GM19238 (cell line): ENCODE results near the gene SGMS1.
"Not testable (repeated sequence)": the region's sequence is repeated elsewhere in the genome, so short reads cannot be mapped to it uniquely, and the experiment has no call there.

Experiments used
- DNase-seq: peaks from one replicate; pipeline ENCODE4 v3.0.0; 2011; ENCODE audit warnings: low spot score; ENCODE audit not compliant: insufficient read length

Gene SGMS1

GRCh38 chr10:50379616-50380015 lies 244.1 kb downstream of the SGMS1 start:
- DNase-seq = no peak

GRCh38 chr10:50375745-50376144 lies 248.0 kb downstream of the SGMS1 start:
- DNase-seq = no peak

GRCh38 chr10:50375051-50375452 lies 248.7 kb downstream of the SGMS1 start:
- no peak for DNase-seq

GRCh38 chr10:50373821-50374501 lies 249.8 kb downstream of the SGMS1 start:
- no peak for DNase-seq

DNA sequence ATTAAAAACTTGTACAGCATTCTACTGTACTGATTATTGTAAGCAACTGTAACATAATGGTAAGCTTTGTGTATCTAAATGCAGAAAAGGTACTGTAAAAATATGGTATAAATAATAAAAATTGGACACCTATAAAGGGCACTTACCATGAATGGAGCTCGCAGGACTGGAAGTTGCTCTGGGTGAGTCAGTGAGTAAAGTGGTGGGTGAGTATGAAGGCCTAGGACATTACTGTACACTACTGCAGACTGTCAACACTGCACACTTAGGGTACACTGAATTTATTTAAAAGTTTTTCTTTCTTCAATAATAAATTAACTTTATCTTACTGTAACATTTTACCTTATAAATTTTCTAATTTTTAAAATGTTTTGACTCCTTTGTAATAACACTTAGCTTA lies 253.8 kb downstream of the SGMS1 start:
- no peak for DNase-seq

GRCh38 chr10:50367732-50368131 lies 256.0 kb downstream of the SGMS1 start:
- no peak for DNase-seq

DNA sequence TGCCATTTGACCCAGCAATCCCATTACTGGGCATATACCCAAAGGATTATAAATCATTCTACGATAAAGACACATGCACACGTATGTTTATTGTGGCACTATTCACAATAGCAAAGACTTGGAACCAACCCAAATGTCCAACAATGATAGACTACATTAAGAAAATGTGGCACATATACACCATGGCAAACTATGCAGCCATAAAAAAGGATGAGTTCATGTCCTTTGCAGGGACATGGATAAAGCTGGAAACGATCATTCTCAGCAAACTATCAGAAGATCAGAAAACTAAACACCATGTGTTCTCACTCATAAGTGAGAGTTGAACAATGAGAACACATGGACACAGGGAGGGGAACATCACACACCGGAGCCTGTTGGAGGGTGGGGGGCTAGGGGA lies 257.3 kb downstream of the SGMS1 start:
- DNase-seq = not testable (repeated sequence)

DNA sequence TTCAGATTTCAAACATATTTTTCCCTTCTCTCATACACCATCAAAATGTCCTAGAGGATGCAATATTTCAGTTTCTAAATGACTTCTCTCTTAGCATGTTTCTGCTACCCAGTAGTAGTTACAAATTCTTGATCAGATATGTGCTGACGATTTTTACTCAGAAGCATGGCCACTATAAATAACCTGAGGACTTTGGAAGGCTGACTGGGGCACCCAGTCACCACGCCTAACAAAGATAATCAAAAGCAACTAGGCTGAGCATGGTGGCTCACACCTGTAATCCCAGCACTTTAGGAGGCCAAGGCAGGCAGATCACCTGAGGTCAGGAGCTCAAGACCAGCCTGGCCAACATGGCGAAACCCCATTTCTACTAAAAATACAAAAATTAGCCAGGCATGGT lies 259.0 kb downstream of the SGMS1 start:
- DNase-seq = not testable (repeated sequence)

DNA sequence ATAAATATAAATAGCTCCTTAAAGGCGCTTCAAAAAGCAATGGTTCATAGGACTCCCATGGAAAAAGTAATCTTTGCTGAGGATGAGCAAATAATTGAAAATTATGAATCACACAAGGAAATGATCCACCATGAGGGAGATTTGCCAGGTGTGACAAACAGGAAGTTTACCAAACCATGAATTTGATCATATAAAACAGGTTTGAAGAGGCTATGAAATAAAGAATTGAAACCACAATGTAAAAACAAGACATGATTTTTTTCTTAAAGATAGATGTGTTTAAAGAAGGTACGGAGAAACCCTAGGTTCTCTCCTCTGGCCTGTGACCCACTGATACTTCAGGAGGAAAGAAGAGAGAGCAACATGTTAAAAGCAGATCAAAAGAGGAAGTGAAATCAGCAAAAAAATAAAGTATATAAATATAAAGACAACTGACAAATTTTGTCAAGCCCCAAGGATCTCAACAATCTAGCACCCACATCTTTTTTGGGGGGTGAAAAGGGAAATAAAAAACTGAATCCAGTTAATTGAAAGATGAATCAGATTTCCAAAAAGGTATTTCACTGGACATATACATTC lies 261.1 kb downstream of the SGMS1 start:
- DNase-seq = peak; percentile 20

- DNase-seq = no peak
Observed at GRCh38 chr10:50361946-50362345, 261.8 kb downstream of the SGMS1 start.

- DNase-seq = no peak
Observed at GRCh38 chr10:50360077-50360850, 263.5 kb downstream of the SGMS1 start.

- no peak for DNase-seq
Observed at GRCh38 chr10:50358925-50359687, 264.6 kb downstream of the SGMS1 start.

DNA sequence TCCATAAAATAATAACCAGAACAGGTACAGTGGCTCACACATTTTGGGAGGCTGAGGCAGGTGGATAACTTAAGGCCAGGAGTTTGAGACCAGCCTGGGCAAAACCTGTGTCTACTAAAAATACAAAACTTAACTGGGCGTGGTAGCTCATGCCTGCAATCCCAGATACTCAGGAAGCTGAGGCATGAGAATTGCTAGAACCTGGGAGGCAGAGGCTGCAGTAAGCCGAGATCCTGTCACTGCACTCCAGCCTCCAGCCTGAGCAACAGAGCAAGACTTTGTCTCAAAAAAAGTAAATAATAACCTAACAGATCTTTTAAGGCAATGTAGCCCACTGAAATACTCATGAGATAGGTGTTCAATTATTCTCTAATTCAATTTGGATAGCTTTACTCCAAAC lies 265.3 kb downstream of the SGMS1 start:
- DNase-seq = no peak

DNA sequence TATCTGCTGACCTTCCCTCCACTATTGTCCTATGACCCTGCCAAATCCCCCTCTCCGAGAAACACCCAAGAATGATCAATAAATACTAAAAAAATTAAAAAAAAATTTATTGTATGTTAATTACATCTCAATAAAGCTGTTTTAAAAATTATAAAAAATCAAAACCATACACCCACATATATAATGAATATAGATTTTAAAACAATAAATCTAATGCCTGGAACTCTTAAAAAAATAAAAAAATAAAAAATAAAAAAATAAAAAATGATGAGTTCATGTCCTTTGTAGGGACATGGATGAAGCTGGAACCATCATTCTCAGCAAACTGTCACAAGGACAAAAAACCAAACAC lies 267.3 kb downstream of the SGMS1 start:
- DNase-seq = not testable (repeated sequence)

DNA sequence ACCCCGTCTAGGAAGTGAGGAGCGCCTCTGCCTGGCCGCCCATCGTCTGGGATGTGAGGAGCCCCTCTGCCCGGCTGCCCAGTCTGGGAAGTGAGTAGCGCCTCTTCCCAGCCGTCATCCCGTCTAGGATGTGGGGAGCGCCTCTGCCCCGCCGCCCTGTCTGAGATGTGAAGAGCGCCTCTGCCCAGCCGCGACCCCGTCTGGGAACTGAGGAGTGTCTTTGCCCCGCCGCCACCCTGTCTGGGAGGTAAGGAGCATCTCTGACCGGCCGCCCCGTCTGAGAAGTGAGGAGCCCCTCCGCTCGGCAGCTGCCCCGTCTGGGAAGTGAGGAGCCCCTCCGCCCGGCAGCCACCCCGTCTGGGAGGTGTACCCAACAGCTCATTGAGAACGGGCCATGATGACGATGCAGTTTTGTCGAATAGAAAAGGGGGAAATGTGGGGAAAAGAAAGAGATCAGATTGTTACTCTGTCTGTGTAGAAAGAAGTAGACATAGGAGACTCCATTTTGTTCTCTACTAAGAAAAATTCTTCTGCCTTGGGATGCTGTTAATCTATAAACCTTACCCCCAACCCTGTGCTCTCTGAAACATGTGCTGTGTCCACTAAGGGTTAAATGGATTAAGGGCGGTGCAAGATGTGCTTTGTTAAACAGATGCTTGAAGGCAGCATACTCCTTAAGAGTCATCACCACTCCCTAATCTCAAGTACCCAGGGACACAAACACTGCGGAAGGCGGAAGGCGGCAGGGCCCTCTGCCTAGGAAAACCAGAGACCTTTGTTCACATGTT lies 267.9 kb downstream of the SGMS1 start:
- not testable (repeated sequence) for DNase-seq

- no peak for DNase-seq
Observed at GRCh38 chr10:50351483-50352146, 272.1 kb downstream of the SGMS1 start.

- DNase-seq = no peak
Observed at GRCh38 chr10:50350366-50350765, 273.4 kb downstream of the SGMS1 start.

DNA sequence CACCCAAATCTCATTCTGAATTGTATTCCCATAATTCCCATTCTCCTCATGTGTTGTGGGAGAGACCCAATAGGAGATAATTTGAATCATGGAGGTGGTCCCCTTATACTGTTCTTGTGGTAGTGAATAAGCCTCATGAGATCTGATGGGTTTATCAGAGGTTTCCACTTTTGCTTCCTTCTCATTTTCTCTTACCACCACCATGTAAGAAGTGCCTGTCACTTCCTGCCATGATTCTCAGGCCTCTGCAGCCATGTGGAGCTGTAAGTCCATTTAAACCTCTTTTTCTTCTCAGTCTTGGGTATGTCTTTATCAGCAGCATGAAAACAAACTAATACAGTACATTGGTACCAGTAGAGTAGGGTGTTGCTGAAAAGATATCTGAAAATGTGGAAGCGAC lies 274.2 kb downstream of the SGMS1 start:
- DNase-seq = no peak

DNA sequence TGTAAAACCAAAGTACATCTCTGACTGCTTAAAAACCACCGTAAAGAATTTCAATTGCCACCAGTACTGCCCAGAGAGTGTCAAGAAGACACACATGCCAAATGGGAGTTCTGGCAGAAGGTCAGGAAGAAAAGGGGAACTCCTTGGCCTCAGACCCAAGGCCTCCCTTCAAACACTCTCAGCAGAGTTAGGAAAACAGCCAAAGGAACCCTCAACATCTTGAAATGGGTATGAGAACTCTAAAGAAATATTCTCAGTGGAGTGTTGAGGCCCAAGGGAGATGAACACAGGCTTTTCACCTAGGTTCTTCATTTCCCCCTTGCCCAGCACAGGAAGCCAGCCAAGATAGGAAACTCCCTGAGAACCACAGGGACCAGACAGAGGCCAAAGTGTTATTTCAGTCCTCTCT lies 276.4 kb downstream of the SGMS1 start:
- peak; percentile 47 for DNase-seq

DNA sequence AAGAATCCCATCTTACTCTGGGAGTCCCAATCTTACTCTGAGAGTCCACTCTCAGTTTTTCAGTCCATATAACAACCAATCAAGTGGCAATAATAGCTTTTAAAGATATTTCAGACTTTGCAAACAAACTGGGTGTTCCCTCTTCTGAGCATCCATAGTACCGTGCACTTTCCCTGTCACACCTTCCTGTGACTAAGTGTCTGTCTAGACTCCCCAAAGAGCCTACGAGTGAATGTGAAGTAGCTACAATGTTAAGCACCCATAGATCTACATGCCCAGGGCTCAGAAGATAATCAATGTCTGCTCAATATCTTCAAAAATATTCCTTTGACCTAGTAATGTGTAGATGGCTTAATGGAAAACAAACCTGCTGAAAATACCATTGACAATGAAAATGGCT lies 276.8 kb downstream of the SGMS1 start:
- DNase-seq = no peak

DNA sequence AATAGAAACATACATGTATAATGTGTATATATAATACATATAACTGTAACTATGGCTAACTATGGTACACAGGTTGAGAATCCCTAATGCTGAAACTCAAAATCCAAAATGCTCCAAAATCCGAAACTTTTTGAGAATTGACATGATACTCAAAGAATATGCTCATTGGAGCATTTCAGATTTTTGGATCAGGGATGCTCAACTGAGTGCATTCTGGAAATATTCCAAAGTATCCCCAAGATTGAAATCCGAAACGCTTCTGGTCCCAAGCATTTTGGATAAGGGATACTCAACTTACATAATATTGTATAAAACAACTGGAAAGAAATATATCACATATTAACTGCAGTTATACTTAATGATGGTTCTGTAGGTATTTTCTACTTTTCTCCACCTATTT lies 278.2 kb downstream of the SGMS1 start:
- no peak for DNase-seq
